Neural cell (in vitro differentiated cells): ENCODE data around the gene ACP1. TPM values are rescaled to one million over a fixed set of nuclear protein-coding genes. Genes with fewer than 3 reads are reported as not detected.

ENCODE experiments used
- H2AFZ ChIP-seq: fragments of 200-600, 300-800 bp; sonication (generic), shearing (Covaris generic); 2 replicates; pipeline ENCODE4 v1.6.0; 2014; ENCODE audit warnings: low read depth, mild to moderate bottlenecking, antibody characterized with exemption, low read length, moderate library complexity
- H3F3A ChIP-seq: fragments of 200-600 bp; shearing (Covaris generic); 2 replicates; pipeline ENCODE4 v1.6.1; 2016; ENCODE audit warnings: mild to moderate bottlenecking, moderate library complexity, mixed read lengths, antibody characterized with exemption, low read length; ENCODE audit not compliant: insufficient read depth, poor library complexity, severe bottlenecking
- H3K27ac ChIP-seq: fragments of 200-600, 300-800 bp; sonication (generic), shearing (Covaris generic); 2 replicates; pipeline ENCODE4 v1.5.1; 2014; ENCODE audit warnings: mild to moderate bottlenecking, low read length, moderate library complexity
- H3K27me3 ChIP-seq: fragments of 300-800, 200-600 bp; sonication (generic), shearing (Covaris generic); 2 replicates; pipeline ENCODE4 v1.6.0; 2014; ENCODE audit warnings: mild to moderate bottlenecking, low read depth, low read length, moderate library complexity; ENCODE audit not compliant: insufficient read depth
- H3K36me3 ChIP-seq: fragments of 300-800, 200-600 bp; sonication (generic), shearing (Covaris generic); 2 replicates; pipeline ENCODE4 v1.5.1; 2014; ENCODE audit warnings: mild to moderate bottlenecking, antibody characterized with exemption, low read length, moderate library complexity; ENCODE audit not compliant: insufficient read depth
- H3K4me2 ChIP-seq: fragments of 300-800, 200-600 bp; sonication (generic), shearing (Covaris generic); 2 replicates; pipeline ENCODE4 v1.6.0; 2014; ENCODE audit warnings: mild to moderate bottlenecking, low read length
- H3K4me3 ChIP-seq: fragments of 300-800, 200-600 bp; sonication (generic), shearing (Covaris generic); 2 replicates; pipeline ENCODE4 v1.5.1; 2014; ENCODE audit warnings: mild to moderate bottlenecking, low read length, moderate library complexity
- H3K79me2 ChIP-seq: fragments of 200-600 bp; shearing (Covaris generic); replicated peaks from 2 replicates; pipeline ENCODE4 v1.6.0; 2014; ENCODE audit warnings: mild to moderate bottlenecking, low read length, moderate library complexity; ENCODE audit not compliant: insufficient read depth
- H3K9ac ChIP-seq: fragments of 300-800, 200-600 bp; sonication (generic), shearing (Covaris generic); 2 replicates; pipeline ENCODE4 v1.6.1; 2016; ENCODE audit warnings: mild to moderate bottlenecking, low read length, mixed read lengths
- H3K9me2 ChIP-seq: fragments of 200-600 bp; shearing (Covaris generic); 2 replicates; pipeline ENCODE4 v1.6.1; 2016; ENCODE audit warnings: mild to moderate bottlenecking, low read length, mixed read lengths; ENCODE audit not compliant: insufficient read depth
- H3K9me3 ChIP-seq: fragments of 200-600, 300-800 bp; sonication (generic), shearing (Covaris generic); 2 replicates; pipeline ENCODE4 v1.6.1; 2016; ENCODE audit warnings: mild to moderate bottlenecking, mixed run types, low read length, moderate library complexity, mixed read lengths
- H4K20me1 ChIP-seq: fragments of 200-600 bp; shearing (Covaris generic); 2 replicates; pipeline ENCODE4 v1.6.1; 2016; ENCODE audit warnings: mild to moderate bottlenecking, mixed run types; ENCODE audit not compliant: insufficient read depth
- CTCF ChIP-seq: fragments of 450-650 bp; IDR thresholded peaks from 2 replicates; pipeline ENCODE4 v1.5.1; 2014; ENCODE audit warnings: antibody characterized with exemption, mild to moderate bottlenecking, moderate library complexity; ENCODE audit not compliant: poor library complexity, severe bottlenecking
- EP300 ChIP-seq: fragments of 450-650 bp; conservative IDR thresholded peaks from 2 replicates; pipeline ENCODE4 v1.6.1; 2014; ENCODE audit warnings: antibody characterized with exemption, mild to moderate bottlenecking, moderate library complexity; ENCODE audit not compliant: poor library complexity, severe bottlenecking
- EZH2 ChIP-seq: fragments of 200-600, 300-800 bp; shearing (Covaris generic), sonication (generic); IDR thresholded peaks from 2 replicates; pipeline ENCODE4 v1.6.1; 2014; ENCODE audit warnings: antibody characterized with exemption, low read length, borderline replicate concordance, mild to moderate bottlenecking; ENCODE audit not compliant: insufficient read depth, poor library complexity, severe bottlenecking
- MXI1 ChIP-seq: fragments of 450-650 bp; conservative IDR thresholded peaks from 2 replicates; pipeline ENCODE4 v1.6.1; 2014; ENCODE audit warnings: antibody characterized with exemption, mild to moderate bottlenecking; ENCODE audit not compliant: poor library complexity, severe bottlenecking
- POLR2AphosphoS5 ChIP-seq: IDR thresholded peaks from 2 replicates; pipeline ENCODE4 v1.6.1; 2012
- RAD21 ChIP-seq: fragments of 450-650 bp; conservative IDR thresholded peaks from 2 replicates; pipeline ENCODE4 v1.6.1; 2014; ENCODE audit warnings: antibody characterized with exemption, mild to moderate bottlenecking, moderate library complexity
- REST ChIP-seq: IDR thresholded peaks from 2 replicates; pipeline ENCODE4 v1.6.1; 2012; ENCODE audit warnings: borderline replicate concordance
- SMC3 ChIP-seq: fragments of 450-650 bp; conservative IDR thresholded peaks from 2 replicates; pipeline ENCODE4 v1.6.1; 2014; ENCODE audit warnings: antibody characterized with exemption, mild to moderate bottlenecking, moderate library complexity; ENCODE audit not compliant: poor library complexity
- TAF1 ChIP-seq: IDR thresholded peaks from 2 replicates; pipeline ENCODE4 v1.6.1; 2012; ENCODE audit warnings: low read depth
- polyA plus RNA-seq: library from polyadenylated mRNA; depleted of rRNA; stranded (reverse); fragments of >200 nt; gene quantifications from 2 replicates; pipeline ENCODE4 v1.2.3, GENCODE V29; 2014

The ACP1 gene
- polyA plus RNA-seq, 1 donor from 2014 or later, result 263 TPM

GRCh38 chr2:259789-260331 lies 4.9 kb upstream of the ACP1 start:
- Histone ChIP-seq H3K27ac (no peak overlapping the region), H3K9me3 (peaks cover 9% of the 10 kb centered on the region), H3K4me3 (no peak overlapping the region), H3F3A (no peaks in the 10 kb centered on the region), H3K27me3 (no peaks in the 10 kb centered on the region), H2AFZ (no peak overlapping the region), H3K36me3 (no peaks in the 10 kb centered on the region), H4K20me1 (no peaks in the 10 kb centered on the region), H3K4me2 (no peak overlapping the region), H3K9ac (no peak overlapping the region), H3K79me2 (no peaks in the 10 kb centered on the region), H3K9me2 (no peaks in the 10 kb centered on the region)
- TF ChIP-seq EP300 (no peak), POLR2AphosphoS5 (no peak), RAD21 (no peak), EZH2 (no peak), TAF1 (no peak), REST (no peak), MXI1 (no peak), SMC3 (no peak), CTCF (no peak)

GRCh38 chr2:260507-261161 lies 4.1 kb upstream of the ACP1 start:
- peaks cover 9% of the 10 kb centered on the region for H3K9me3 ChIP-seq
- no peak overlapping the region for H3K9ac ChIP-seq
- H3K4me2 ChIP-seq, result no peak overlapping the region

More at GRCh38 chr2:260507-261161, 4.1 kb upstream of the ACP1 start:
- no peak overlapping the region for H3K27ac ChIP-seq
- H3K27me3 ChIP-seq, result no peaks in the 10 kb centered on the region
- no peak for TF ChIP-seq RAD21
- no peak for TF ChIP-seq SMC3
- H3K79me2 ChIP-seq, result peaks cover 7% of the 10 kb centered on the region
- no peaks in the 10 kb centered on the region for H3K9me2 ChIP-seq
- H3K36me3 ChIP-seq, result no peaks in the 10 kb centered on the region
- no peak overlapping the region for H2AFZ ChIP-seq
- H4K20me1 ChIP-seq, result no peaks in the 10 kb centered on the region
- H3K4me3 ChIP-seq, result no peak overlapping the region
- no peaks in the 10 kb centered on the region for H3F3A ChIP-seq
